Hepatocyte (in vitro differentiated cells): ENCODE data around the gene AKAP13.

Source experiments
- CTCF ChIP-seq: fragments of 200-600 bp; sonication (generic); IDR thresholded peaks from 2 replicates; pipeline ENCODE4 v1.5.1; 2016; ENCODE audit warnings: antibody characterized with exemption, mild to moderate bottlenecking; ENCODE audit not compliant: poor library complexity
- EZH2 ChIP-seq: fragments of 200-600 bp; sonication (generic); IDR thresholded peaks from 2 replicates; pipeline ENCODE4 v1.6.1; 2016; ENCODE audit warnings: antibody characterized with exemption, mild to moderate bottlenecking, borderline replicate concordance
- EZH2phosphoT487 ChIP-seq: fragments of 200-600 bp; sonication (generic); IDR thresholded peaks from one replicate; pipeline ENCODE4 v1.6.1; 2018; ENCODE audit warnings: antibody characterized with exemption, mild to moderate bottlenecking, low read depth, moderate library complexity; ENCODE audit not compliant: unreplicated experiment, severe bottlenecking

DNA sequence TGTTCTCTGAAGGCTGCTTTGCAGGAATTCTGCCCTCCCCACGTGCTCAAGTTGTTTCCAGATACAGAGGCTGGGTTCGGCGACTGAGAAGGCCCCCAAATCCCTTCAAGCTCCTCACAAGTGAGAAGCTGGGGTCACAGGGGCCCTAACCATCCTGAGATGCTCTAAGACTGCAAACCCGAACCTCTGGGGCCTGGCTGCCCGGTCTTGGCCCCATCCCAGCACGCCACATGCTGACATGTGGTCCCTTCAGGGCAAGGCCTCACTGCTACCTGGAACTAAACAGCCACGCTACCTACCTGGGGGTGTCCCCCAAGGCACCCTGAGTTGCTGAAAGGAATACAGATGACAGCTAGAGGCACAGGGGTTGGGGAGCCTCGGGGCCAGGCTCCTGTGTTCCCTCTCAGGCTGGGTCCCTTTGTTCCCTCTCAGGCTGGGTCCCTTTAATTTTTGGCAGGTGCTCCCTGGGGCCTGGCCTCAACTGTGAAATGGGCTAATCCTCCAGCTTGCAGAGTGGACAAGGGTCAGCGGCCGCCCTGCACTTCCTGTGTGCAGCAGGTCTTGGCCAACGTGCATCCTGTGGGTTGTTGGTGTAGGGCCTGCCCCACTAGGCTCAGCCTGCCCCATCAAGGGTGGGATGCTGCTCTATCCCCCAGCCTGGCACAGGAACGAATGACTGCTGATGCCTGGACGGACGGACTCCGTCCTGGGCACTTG lies 381.8 kb downstream of the AKAP13 start:
- TF ChIP-seq CTCF (no peak), EZH2 (no peak), EZH2phosphoT487 (no peak)
